ENCODE data around the gene TIPARP. TPM values are rescaled to one million over a fixed set of nuclear protein-coding genes. Genes with fewer than 3 reads are reported as not detected.

The TIPARP gene, protein sequence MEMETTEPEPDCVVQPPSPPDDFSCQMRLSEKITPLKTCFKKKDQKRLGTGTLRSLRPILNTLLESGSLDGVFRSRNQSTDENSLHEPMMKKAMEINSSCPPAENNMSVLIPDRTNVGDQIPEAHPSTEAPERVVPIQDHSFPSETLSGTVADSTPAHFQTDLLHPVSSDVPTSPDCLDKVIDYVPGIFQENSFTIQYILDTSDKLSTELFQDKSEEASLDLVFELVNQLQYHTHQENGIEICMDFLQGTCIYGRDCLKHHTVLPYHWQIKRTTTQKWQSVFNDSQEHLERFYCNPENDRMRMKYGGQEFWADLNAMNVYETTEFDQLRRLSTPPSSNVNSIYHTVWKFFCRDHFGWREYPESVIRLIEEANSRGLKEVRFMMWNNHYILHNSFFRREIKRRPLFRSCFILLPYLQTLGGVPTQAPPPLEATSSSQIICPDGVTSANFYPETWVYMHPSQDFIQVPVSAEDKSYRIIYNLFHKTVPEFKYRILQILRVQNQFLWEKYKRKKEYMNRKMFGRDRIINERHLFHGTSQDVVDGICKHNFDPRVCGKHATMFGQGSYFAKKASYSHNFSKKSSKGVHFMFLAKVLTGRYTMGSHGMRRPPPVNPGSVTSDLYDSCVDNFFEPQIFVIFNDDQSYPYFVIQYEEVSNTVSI
- 6.2 TPM in 2 replicates for polyA plus RNA-seq (2012; rRNA removed)
- 6.5 and 10.8 TPM in 2 replicates for polyA plus RNA-seq (2012; cell fraction: cytosol; rRNA removed)
- polyA plus RNA-seq (2012; cell fraction: nucleus; rRNA removed): 3.7 and 11.4 TPM in 2 replicates

DNA sequence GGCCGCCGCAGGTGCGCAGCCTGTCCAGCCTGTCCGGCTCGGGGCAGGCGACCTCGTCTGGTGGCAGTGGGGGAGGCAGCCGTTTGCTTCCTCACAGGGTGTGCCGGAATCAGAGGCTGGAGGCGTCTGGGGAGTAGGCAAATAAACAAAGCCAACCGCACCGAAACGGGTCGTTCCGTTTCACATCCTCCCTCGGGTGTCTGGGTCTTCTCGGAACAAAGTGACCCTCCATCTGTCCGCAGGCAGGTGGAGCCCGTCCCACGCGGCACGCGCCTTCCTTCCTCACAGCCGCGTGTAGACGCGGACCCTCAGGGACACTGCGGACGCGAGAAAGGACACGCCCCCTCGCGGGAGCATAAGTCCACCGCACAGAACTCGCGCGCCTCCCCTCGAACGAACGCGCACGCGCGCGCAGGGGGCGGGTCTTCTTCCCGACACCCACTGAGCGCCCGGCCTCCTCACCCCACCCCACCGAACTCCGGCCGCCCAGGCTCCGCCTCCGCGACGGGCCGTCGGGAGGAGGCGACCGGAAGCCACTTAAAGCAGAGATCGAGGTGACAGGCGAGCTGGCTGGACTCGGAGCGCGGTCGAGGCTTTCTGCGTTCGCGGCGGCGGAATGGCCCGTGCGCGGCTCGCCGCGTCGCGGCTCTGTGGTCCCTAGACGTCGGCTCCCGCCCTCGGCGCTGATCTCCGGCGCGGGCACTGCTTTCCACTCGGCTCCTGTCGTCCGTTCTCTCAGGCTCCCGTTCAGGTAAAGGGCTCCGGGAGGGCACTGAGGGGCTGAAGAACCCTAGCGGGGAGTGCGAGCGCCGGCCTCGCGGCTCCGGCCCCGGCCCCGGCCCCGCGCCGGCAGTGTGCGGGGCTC is at the start of gene TIPARP:
TSS of gene TIPARP (plus strand) at position 545 of the 865 bp plus-strand sequence. CDS start 3,108 bp downstream, outside the sequence.
- WGBS (ENCODE audit: low lambda C conversion rate): no CpG with 5 or more reads among the region's 105 CpGs
- Histone ChIP-seq H3K36me3 (replicated peaks in 1 of 2; ENCODE audit: control insufficient read depth in 1 of 2, insufficient read depth in 2 of 2, low read length in 1 of 2) (peaks cover 13 to 18% of the 10 kb centered on the region in 2 experiments), H3K9ac (peak within 1 kb of the TSS; percentile 79), H3K4me1 (ENCODE audit: control insufficient read depth in 1 of 2, insufficient read depth in 2 of 2, low read depth in 1 of 2, low read length in 1 of 2) (peaks cover 0 to 7% of the 10 kb centered on the region in 2 experiments; a peak in 2 of 4 replicates), H2AFZ (ENCODE audit: low read depth) (peak within 1 kb of the TSS; percentile 84), H3K79me2 (ENCODE audit: insufficient read depth) (peaks cover 47% of the 10 kb centered on the region), H3K4me2 (peak within 1 kb of the TSS; percentile 77), H3K27me3 (ENCODE audit: insufficient read depth) (no peaks in the 10 kb centered on the region), H3F3A (replicated peaks; ENCODE audit: insufficient read depth) (peaks cover 8% of the 10 kb centered on the region), H4K20me1 (ENCODE audit: insufficient read depth) (peaks cover 13% of the 10 kb centered on the region), H3K4me3 (ENCODE audit: low read depth in 2 of 2, low read length in 1 of 2) (peak within 1 kb of the TSS; percentile 89 to 91), H3K9me2 (no peaks in the 10 kb centered on the region), H3K27ac (ENCODE audit: low read depth in 2 of 2, low read length in 1 of 2) (peak within 1 kb of the TSS; percentile 86 to 92), H3K9me3 (no peaks in the 10 kb centered on the region)
- CTCF ChIA-PET: interaction anchor here (0.6 to 5.6 kb wide), 58 partner anchors 8 to 524 kb away, joined by 3 to 75 read pairs (median 4); partner anchors contain the start of gene SSR3
- POLR2A ChIA-PET: interaction anchor here (1.6 to 1.8 kb wide), 2 partner anchors 414 to 415 kb away, joined by 7 to 13 read pairs; no protein-coding TSS in a partner anchor
- peak; percentile 99 for DNase-seq
- TF ChIP-seq TCF12 (IDR thresholded peaks at IDR 0.05): peak; percentile 10; the same call in 1 of the 2 replicates
- peak; percentile 95 for TF ChIP-seq MXI1 (IDR thresholded peaks at IDR 0.05; ENCODE audit: low read depth, low read length)
- TF ChIP-seq GABPA (IDR thresholded peaks at IDR 0.05; ENCODE audit: low read depth): 0 out of 2 replicates have a peak, but pooled peaks have one; percentile 27
- TF ChIP-seq, protein P1, sequence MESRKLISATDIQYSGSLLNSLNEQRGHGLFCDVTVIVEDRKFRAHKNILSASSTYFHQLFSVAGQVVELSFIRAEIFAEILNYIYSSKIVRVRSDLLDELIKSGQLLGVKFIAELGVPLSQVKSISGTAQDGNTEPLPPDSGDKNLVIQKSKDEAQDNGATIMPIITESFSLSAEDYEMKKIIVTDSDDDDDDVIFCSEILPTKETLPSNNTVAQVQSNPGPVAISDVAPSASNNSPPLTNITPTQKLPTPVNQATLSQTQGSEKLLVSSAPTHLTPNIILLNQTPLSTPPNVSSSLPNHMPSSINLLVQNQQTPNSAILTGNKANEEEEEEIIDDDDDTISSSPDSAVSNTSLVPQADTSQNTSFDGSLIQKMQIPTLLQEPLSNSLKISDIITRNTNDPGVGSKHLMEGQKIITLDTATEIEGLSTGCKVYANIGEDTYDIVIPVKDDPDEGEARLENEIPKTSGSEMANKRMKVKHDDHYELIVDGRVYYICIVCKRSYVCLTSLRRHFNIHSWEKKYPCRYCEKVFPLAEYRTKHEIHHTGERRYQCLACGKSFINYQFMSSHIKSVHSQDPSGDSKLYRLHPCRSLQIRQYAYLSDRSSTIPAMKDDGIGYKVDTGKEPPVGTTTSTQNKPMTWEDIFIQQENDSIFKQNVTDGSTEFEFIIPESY (IDR thresholded peaks at IDR 0.05; ENCODE audit: borderline replicate concordance, low read depth): no peak
- TF ChIP-seq YY1 (IDR thresholded peaks at IDR 0.05; ENCODE audit: low read depth): no peak
- TF ChIP-seq RFX5 (IDR thresholded peaks at IDR 0.05; ENCODE audit: low read length): 0 out of 2 replicates have a peak, but pooled peaks have one; percentile 30
- peak; percentile 82 for TF ChIP-seq ELF1 (IDR thresholded peaks at IDR 0.05)
- no peak for TF ChIP-seq FOXM1 (IDR thresholded peaks at IDR 0.05; ENCODE audit: low read depth)
- TF ChIP-seq JUND (IDR thresholded peaks at IDR 0.05): no peak
- peak; percentile 95 for TF ChIP-seq POLR2AphosphoS5 (IDR thresholded peaks at IDR 0.05; ENCODE audit: low read depth, low read length)
- no peak for TF ChIP-seq FOSL2 (IDR thresholded peaks at IDR 0.05; ENCODE audit: borderline replicate concordance, low read depth)
- peak; percentile 83 for TF ChIP-seq SIN3A (IDR thresholded peaks at IDR 0.05; ENCODE audit: borderline replicate concordance, low read depth, low read length)
- TF ChIP-seq SMC3 (IDR thresholded peaks at IDR 0.05; ENCODE audit: low read depth, low read length): peak; percentile 59
- TF ChIP-seq MEF2A (IDR thresholded peaks at IDR 0.05; ENCODE audit: borderline replicate concordance, low read depth): no peak
- TF ChIP-seq, protein P2, sequence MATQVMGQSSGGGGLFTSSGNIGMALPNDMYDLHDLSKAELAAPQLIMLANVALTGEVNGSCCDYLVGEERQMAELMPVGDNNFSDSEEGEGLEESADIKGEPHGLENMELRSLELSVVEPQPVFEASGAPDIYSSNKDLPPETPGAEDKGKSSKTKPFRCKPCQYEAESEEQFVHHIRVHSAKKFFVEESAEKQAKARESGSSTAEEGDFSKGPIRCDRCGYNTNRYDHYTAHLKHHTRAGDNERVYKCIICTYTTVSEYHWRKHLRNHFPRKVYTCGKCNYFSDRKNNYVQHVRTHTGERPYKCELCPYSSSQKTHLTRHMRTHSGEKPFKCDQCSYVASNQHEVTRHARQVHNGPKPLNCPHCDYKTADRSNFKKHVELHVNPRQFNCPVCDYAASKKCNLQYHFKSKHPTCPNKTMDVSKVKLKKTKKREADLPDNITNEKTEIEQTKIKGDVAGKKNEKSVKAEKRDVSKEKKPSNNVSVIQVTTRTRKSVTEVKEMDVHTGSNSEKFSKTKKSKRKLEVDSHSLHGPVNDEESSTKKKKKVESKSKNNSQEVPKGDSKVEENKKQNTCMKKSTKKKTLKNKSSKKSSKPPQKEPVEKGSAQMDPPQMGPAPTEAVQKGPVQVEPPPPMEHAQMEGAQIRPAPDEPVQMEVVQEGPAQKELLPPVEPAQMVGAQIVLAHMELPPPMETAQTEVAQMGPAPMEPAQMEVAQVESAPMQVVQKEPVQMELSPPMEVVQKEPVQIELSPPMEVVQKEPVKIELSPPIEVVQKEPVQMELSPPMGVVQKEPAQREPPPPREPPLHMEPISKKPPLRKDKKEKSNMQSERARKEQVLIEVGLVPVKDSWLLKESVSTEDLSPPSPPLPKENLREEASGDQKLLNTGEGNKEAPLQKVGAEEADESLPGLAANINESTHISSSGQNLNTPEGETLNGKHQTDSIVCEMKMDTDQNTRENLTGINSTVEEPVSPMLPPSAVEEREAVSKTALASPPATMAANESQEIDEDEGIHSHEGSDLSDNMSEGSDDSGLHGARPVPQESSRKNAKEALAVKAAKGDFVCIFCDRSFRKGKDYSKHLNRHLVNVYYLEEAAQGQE (IDR thresholded peaks at IDR 0.05; ENCODE audit: low read depth, low read length): peak; percentile 55; the same call in 1 of the 2 replicates
- TF ChIP-seq, protein P3, sequence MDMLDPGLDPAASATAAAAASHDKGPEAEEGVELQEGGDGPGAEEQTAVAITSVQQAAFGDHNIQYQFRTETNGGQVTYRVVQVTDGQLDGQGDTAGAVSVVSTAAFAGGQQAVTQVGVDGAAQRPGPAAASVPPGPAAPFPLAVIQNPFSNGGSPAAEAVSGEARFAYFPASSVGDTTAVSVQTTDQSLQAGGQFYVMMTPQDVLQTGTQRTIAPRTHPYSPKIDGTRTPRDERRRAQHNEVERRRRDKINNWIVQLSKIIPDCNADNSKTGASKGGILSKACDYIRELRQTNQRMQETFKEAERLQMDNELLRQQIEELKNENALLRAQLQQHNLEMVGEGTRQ (IDR thresholded peaks at IDR 0.05; ENCODE audit: borderline replicate concordance, low read depth, low read length): no peak
- TF ChIP-seq GATA2 (CRISPR knock-in tag; IDR thresholded peaks at IDR 0.05): no peak
- TF ChIP-seq, protein P4, sequence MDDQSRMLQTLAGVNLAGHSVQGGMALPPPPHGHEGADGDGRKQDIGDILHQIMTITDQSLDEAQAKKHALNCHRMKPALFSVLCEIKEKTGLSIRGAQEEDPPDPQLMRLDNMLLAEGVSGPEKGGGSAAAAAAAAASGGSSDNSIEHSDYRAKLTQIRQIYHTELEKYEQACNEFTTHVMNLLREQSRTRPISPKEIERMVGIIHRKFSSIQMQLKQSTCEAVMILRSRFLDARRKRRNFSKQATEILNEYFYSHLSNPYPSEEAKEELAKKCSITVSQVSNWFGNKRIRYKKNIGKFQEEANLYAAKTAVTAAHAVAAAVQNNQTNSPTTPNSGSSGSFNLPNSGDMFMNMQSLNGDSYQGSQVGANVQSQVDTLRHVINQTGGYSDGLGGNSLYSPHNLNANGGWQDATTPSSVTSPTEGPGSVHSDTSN (IDR thresholded peaks at IDR 0.05): peak; percentile 49
- TF ChIP-seq, protein P5, sequence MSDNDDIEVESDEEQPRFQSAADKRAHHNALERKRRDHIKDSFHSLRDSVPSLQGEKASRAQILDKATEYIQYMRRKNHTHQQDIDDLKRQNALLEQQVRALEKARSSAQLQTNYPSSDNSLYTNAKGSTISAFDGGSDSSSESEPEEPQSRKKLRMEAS (IDR thresholded peaks at IDR 0.05; ENCODE audit: low read depth): peak; percentile 67
- no peak for TF ChIP-seq EZH2phosphoT487 (IDR thresholded peaks at IDR 0.05; ENCODE audit: borderline replicate concordance, low read depth)
- TF ChIP-seq TEAD4 (IDR thresholded peaks at IDR 0.05; ENCODE audit: borderline replicate concordance, insufficient read depth): peak; percentile 38; the same call in 1 of the 2 replicates
- TF ChIP-seq RCOR1 (IDR thresholded peaks at IDR 0.05; ENCODE audit: low read length): no peak

All from SK-N-SH (cell line).